ENCODE results near the gene SFRP5.

SFRP5 gene, protein sequence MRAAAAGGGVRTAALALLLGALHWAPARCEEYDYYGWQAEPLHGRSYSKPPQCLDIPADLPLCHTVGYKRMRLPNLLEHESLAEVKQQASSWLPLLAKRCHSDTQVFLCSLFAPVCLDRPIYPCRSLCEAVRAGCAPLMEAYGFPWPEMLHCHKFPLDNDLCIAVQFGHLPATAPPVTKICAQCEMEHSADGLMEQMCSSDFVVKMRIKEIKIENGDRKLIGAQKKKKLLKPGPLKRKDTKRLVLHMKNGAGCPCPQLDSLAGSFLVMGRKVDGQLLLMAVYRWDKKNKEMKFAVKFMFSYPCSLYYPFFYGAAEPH

DNA sequence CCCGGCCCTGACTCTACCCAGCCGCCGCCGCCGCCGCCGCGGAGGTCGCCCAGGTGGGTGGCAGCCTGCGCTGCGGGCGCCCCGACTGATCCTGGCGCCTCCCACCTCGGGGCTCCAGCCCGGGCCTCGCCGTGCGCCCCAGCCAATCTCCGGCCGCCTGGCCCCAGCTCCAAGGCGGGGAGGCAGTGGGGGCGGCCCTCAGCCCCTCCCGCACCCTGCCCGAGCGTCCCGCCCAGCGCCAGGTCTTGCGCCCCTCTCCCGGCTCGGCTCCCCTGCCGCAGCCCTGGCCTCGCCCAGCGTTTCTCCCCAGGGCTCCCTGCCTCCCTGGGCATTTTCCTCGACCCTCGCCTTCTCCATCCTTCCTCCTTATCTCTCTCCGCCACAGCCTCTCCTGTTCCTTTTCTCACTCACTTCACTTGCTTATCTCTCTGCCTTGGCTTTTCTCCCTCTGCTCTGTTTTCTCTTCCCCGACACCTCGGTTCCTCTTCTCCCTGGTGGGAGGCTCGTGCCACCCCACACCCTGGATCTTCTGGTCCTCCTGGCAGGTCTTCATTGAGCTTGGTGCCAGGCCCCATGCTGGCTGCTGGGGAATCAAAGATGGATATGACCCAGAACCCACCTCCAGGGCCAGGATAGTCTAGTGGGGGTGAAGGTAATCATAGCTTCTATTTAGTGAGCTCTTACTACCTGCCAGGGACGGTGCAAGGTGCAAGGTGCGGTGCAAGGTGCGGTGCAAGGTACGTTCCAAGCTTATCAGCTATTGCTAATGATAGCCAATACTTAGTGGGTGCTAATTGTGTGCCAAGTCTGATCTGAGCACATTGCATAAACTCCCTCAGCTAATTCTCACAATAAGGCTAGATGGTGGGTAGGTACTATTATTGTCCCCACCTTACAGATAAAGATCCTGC lies at the start of gene SFRP5:
Gene SFRP5 (minus strand): TSS at position 87 of the 911 bp plus-strand sequence. CDS start 166 bp downstream, outside the sequence.
- peak; percentile 32 for DNase-seq

DNA sequence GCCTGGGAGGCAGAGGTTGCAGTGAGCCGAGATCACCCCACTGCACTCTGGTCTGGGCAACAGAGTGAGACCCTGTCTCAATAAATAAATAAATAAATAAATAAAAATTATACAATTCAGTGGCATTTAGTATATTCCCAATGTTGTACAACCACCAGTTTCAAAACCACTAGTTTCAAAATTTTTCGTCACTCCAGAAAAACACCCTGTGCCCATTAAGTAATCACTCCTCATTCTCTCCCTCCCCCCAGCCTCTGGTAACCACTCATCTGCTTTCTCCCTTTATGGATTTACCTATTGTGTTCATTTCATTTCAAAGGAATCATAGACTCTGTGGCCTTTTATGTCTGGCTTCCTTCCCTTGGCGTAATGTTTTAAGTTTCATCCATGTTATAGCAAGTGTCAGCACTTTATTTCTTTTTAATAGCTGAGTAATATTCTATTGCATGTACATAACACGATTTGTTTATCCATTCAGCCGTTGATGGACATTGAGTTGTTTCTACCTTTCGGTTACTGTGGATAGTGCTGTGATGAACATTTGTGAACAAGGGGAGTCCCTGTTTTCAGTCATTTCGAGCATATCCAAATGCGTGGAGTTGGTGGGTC lies 48.4 kb upstream of the SFRP5 start:
- no peak for DNase-seq

DNA sequence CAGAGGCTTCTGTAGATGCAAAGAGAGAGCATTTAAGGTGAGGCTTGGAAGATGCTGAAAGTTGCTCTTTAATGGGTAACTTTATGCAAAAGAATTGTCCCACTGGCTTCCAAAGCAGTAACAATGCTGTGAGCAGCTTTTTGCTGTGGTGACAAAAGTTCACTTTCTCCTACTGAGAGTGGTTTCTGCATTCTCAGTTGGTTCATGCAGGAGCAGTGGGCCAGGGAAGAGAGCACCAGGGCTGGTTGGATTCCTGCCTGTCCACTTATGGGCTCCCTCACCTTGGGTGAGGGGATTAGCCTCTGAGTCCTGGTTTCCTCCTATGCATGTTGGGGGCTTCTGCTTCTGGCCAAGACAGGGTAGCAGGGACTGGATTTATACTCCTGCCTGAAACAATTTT lies 46.8 kb upstream of the SFRP5 start:
- DNase-seq, result no peak

DNA sequence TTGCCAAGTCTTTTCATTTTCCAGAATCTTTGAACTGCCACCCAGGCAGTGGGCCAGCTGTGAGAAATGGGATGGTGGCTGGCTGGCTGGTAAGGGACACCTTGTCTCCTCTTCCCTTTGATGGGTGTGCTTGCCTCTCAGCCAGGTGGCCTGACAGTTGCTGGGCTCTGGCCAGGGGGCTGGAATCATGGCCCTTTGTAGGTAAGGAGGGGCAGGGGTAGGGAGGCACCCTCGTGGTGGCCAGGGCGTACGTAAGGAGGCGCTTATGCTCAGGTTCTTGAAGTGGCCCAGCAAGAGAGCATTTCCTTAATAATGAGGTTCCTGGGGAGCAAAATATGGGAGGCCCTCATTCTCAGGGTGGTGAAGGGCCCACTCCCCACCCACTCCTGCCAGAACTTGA lies 44.8 kb upstream of the SFRP5 start:
- no peak for DNase-seq

DNA sequence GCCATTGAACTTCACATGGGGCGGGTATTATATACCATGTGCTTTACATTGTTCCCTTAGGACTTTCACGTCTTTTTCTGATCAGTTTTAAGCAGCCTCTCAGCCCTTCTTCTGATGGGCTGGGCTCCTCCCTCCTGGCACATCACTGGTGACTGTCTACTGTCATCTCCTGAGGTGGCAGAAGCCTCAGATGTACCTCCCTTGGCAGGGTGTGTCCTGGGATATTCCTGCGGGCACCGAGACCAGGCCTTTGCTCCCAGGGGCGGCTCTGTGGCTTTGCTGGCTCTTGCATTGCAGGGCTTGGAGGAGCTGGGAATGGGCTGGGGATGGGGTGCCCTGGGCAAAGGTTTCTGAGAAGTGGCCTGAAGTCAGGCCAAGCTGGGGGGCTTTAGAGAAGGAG lies 43.2 kb upstream of the SFRP5 start:
- DNase-seq, result no peak

DNA sequence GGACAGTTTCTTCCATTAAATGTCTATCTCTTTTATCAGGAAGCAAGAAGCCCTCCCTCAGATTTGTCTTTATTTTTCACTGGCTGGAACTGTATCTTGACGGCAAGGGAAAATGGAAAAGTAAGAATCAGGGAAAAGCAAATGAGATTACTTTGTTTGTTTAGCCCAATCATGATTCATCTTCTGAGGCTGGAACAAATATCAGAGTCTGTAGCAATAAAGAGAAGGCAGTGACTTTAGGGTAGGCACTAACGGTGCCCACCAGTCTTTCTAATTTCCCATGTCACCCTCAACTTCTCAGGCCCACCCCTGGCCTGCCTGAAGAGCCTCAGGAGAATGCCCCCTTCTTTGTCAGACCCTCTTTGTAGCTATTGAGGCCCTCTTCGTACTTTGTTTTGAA lies 41.5 kb upstream of the SFRP5 start:
- no peak for DNase-seq

DNA sequence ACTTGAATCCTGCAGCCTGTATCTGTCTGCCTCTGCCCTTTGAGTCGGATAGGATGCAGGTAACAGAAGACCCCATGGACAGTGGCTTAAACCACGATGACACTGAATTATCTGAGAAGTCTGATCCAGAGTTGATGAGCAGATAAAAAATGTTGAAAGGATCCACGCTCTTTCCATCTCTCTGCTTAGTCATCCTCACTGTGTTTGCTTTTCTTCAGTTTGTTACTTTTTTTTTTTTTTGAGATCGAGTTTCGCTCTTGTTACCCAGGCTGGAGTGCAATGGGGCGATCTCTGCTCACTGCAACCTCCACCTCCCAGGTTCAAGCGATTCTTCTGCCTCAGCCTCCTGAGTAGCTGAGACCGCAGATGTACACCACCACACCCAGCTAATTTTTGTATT lies 40.9 kb upstream of the SFRP5 start:
- DNase-seq, result peak; percentile 14

DNA sequence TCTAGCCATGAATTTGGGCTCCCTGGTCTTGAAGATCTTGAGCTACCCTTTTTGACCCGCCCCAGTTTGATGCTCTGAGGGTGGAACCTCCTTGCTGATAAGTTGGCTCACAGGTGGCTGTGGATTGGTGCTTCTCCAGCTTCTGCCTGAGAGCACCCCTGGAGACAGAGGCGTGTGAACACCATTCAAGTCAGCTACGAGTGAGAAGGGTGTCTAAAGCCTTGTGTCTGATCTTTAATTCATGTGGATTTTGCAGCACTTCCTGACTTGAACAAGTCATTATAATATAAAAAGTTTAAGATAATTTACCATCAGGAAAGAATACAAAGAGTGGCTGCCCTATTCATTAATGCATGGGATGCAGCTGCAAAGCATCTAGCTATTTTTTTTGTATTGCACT lies 40.2 kb upstream of the SFRP5 start:
- DNase-seq, result peak; percentile 21

DNA sequence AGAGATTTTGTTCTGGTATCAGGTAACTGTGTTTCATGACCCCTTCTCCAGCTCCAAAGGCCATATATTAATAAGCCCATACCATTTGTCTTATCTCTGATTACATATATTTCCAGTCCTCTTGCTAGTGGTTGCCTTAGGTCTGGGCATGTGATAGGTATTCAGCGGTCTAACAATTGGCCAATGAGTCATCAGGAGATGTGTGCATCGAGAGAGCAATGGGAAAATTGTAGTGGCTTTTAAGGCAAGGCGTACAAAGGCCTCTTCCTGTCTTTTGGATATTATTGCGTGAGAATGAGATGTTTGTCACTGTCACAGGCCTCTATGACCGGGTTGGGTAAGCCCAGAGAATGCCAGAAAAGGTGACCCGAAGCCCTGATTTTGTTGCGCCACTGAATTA lies 38.6 kb upstream of the SFRP5 start:
- DNase-seq, result peak; percentile 28

DNA sequence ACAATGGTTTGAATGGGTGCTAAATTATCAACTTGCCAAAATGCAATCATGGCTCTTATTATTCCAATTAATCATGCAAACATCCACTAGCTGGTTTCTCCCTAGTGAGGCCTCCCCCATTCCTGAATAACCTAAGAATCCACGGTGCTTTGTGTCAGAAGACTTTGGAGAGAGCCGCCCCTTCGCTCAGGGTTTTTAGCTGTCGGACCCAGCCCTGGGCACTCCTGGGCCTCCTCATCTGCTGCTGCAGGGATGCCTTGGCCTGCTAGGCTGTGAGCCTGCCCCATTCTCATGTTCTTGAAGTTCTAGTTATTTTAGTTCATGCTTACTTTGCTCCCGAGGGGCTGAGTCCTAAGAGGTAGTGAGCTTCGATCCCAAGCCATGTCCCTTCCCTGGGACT lies 34.1 kb upstream of the SFRP5 start:
- no peak for DNase-seq

DNA sequence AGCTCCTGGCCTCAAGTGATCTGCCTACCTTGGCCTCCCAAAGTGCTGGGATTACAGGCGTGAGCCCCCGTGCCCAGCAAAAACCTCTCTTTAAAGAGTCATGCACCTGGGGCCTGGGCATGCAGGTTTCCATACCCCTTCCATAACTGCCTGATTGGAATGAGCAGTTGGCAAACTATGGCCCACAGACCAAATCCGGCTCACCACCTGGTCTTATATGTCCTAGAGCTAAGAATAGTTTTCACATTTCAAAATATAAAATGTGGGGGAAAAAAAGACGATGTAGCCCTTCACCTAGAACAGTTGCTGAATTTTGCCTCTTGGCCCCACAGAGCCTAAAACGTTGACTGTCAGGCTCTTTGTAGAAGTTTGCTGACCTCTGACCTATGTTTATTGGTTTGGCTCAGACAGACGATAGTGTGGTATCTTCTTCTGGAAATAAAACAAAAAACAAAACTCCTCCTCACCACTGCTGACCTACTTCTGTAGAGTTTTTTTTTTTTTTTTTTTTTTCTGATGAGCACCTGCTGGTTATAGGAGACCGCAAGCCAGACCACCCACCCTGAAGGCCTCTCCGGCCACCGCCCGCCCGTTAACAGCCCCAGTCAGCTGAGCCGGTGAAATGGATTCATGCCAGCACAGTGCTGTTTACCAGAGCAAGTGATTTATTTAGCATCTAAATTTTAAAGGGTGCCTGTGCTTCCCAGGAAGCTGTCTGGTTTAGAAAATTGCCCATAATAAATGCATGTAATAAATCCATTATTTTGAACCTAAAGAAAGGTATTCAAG lies 33.5 kb upstream of the SFRP5 start:
- no peak for DNase-seq

DNA sequence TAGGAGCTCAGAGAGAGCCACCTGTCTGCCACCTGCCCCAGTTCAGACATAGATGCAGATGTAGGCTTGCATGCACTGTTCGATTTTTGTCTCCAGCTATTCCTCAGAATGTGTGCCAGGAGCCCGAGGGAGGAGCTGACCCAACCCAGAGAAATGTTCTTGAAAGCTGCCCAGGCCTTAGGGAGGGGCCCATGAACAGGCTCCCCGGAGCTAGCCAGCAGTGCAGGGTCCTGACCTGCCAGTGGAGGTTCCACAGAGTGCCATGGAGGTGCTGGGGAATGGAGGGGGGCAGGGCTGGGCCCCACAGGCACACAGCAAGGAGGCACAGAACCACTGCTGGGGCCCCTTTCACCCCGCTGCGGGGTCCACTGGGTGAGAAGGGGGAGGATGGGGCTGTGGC lies 29.6 kb upstream of the SFRP5 start:
- no peak for DNase-seq

DNA sequence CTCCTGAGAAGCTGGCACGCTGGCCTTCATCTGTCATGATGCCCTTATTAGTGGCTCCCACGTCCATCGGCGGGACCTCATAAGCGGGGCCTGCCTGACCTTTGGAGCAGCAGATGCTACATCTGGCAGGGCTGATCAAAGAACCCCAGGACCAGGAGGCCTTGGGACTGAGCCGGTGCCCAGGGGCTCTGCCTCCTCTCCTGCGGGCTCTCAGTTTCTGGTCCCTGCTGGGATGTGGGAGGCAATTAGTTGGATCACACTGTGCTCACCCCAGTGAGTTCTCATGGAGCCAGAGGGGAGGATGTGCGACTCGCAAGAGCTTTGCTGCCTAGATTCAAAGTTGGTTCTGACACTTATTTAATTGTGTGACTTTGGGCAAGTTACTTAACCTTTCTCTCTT lies 28.7 kb upstream of the SFRP5 start:
- no peak for DNase-seq

DNA sequence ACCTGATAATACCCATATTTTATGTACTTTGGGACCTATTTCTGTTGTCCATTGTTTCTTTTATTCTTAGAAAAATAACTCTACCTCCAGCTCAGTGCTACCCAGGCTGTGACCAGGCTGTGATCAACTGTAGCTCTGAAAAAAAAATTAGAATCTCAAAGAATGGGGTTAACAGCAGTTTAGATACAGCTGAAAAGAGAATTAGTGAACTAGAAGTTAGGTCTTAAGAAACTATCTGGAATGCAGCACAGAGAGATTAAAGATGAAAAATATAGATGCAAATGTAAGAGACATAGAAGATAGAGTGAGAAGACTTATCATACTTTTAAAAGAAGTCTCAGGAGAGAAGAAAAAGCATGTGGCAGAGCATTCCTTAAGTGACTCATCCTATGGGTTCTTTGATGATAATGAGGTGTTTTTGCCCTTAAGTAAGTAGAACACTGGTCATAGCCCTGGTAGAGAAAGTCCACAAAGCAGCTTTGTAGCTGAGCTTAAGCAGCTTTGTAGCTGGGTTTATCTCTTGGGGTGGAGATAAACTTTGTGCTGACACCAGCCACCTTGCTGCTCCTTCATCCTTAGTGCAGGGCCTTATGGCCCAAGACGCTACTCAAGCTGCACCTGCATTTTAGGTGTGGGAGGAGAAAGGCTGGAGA lies 27.3 kb upstream of the SFRP5 start:
- DNase-seq, result no peak

DNA sequence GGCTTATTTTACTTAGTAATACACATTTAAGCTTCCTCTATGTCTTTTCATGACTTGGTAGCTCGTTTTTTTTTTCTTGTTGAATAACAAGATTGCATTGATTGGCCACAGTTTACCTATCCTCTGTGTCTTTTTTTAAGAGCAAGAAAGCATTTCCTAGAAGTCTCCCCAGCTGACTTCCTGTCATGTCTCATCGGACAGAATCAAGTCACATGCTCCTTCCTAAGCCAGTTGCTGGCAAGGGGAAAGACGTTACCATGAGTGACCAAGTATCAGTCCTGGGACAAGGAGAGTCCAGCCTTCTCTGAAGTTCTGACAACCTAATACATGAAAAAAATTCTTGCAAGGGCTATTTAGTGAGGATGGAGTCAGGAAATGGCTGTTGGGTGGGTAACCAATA lies 24.9 kb upstream of the SFRP5 start:
- DNase-seq, result no peak

DNA sequence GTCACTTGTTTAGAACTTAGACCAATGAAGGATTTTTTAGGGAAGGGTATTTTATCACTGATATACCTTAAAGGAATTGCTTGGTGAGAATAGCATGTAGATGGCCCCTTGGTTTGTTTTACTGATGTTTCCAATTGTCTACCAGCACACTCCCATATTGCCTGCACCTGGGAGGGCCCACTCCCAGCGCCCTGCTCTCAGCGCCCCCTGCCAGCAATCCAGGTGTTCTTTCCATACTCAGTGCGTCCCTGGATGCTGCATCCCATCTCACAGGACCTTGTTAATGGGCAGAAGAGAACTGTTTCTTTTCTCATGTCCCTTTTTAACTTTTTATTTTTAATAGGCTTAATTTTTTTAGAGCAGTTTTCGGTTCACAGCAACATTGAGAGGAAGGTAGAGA lies 24.1 kb upstream of the SFRP5 start:
- peak; percentile 17 for DNase-seq

DNA sequence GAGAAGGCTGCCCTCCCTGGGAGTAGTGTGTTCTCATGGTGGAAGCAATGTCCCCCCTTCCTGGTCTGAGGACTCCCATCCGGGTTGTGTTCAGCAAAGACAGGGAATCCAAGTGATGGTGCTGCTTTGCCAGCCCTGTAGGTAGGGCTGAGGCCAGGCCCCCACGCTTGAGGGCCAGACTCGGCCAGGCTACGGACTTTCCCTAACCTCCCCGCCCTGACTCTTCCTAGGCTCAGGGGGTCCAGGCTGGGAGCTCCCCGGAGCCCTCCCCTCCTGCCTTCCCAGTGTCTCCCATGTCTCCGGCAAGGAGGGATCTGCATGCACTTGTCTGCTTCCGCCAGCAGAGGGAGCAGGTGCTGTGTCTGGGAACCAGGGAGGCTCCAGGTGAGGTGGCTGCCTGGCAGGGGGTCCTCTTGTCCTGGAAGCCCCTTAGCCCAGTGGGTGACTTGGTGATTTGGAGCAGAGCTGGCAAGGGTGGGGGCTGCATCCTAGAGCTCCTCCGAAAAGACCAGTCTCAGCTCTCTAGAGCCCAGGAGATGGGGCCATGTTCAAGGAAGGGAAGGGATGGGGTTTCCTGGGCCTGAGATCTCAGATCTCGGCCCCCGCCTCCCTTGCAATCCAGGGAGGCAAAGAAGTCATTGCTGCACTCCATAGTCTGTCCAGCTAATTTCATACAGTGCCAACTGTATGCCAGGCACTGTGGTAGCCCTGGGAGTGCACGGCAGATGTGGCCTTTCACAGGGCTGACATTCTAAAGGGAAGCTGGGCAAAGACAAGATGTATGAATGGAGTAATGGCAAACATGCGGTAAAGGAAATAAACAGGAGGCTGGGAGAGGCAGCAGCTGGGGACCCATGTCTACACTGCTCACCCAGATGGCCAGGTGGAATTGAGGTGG lies 20.3 kb upstream of the SFRP5 start:
- peak; percentile 81 for DNase-seq

DNA sequence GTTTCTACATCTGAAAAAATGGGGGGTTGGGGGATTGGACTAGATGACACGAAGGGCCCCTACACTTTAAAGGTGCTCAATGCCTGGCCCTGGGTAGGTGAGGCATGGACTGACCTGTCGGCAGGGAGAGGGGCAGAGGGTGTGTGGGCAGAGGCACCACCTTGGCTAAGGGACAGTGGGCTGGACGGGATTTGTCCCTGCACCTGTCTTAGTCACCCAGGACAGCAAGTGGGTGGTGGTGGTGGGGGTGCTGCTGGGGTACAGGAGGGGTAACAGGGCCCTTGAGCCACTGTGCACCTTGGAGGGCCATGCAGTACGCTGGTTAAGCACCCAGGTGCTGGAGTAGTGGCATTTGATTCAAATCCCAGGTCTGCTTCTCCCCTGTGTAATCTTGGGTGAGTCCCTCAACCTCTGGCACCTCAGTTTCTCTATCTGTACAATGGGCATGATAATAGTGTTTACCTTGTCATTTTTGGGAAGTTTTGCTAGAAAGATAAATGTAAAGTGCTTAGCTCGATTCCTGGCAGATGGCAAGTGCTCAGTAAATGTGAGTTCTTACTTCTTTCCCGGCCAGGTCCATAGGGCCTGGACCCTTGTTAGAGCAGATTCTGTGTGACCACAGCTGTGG lies 18.1 kb upstream of the SFRP5 start:
- DNase-seq, result no peak

DNA sequence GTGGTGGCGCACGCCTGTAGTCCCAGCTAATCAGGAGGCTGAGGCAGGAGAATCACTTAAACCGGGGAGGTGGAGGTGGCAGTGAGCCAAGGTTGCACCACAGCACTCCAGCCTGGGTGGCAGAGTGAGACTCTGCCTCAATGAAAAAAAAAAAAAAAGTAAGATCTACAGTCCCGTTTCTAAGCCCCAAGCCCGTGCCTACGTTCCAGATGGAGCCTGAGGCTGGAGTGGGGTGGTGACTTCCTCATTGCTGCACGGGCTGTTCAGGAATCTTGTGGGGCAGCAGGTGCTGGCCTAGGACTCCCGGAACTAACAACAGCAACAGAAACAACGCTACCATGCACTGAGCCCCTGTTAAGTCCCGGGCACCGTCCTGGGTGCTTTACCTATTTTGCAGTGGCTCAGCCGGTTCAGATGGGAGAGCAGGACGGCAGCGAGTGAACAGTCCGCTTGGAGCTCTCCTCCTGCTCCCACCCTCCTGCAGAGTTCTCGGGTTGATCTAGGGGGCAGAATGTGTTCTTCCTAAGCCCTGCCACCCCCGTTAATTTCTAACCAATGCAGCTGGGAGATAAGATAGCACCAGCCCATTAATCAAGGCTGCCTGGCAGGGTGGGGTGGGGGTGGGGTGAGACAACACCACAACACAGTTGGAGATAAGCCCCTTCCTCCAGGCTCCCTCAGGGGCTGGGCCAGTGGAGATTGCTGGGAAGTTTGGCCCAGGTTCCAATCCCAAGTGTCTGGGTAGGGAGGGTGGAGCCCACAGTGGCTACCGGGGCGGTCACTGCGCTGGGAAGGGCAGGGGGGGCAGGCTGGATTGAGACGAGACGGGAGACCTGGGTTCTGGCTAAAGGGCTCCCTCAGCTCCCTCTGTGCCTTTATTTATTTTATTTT lies 17.0 kb upstream of the SFRP5 start:
- DNase-seq, result no peak

DNA sequence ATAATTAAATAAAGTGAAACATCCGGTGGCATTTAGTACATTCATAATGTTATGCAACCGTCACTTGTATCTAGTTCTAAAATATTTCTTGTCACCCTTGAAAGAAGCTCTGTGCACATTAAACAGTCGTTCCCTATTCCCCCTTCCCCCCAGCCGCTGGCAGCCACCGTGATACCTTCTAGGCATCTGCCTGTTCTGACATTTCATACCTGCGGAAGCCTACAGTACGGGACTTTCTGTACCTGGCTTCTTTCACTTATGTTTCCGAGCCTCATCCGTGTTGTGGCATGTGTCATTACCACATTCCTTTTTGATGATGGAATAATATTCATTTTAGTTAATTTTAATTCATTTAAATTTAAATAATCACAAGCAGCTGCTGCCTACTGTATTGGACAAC lies 13.9 kb upstream of the SFRP5 start:
- DNase-seq, result no peak

Measured in NCI-H510A treated with DMSO at 0.1 percent for 48 hours (cell line).